Measurements from ENCODE around the gene VEPH1.

The VEPH1 gene

DNA sequence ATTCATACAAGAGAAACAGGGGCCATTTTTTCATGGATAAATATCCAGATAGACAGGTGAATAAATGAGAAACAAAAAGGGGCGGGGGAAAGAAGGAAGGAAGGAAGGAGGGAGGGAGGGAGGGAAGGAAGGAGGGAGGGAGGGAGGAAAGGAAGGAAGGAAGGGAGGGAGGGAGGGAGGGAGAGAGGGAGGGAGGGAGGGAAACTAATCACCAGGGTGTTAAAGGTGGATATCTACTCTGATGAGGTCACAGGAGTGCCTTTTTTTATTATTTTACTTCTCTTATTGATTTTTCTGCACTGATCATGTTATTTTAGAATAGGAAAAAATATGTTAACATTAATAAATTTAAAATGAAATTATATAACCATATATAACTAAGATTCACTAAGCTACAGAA, 10.4 kb upstream of the VEPH1 start:
- DNase-seq (no peak), ATAC-seq (replicated peaks) (no peak)
- Mint-ChIP-seq H3K27me3 (no peaks in the 10 kb centered on the region), H3K36me3 (ENCODE audit: insufficient read depth) (no peaks in the 10 kb centered on the region), H3K9me3 (no peaks in the 10 kb centered on the region), H3K4me1 (ENCODE audit: low read depth in 2 of 2) (no peaks in the 10 kb centered on the region), H3K4me3 (no peak overlapping the region), H3K27ac (no peak overlapping the region)

DNA sequence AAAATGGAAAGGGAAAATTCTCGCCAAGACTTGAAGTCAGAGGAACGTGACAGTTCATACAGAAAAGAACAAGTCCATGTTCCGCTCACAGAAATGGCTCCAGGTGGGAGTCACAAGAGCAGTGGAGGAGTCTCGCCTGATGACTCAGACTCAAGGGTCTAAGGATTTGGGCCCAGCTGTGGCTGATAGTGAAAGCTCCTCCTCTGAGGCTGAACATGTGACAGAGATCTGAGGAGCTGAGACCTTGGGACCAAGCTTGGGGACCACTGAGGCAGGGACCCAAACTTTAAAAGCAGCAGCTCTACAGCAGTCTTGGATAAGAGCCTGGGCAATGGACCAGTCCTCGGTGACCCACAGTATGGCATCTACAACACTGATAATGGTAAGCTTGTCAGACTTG, 9.3 kb upstream of the VEPH1 start:
- H3K4me3 Mint-ChIP-seq: no peak overlapping the region
- no peaks in the 10 kb centered on the region for H3K4me1 Mint-ChIP-seq (ENCODE audit: low read depth in 2 of 2)
- H3K36me3 Mint-ChIP-seq (ENCODE audit: insufficient read depth): no peaks in the 10 kb centered on the region
- ATAC-seq (replicated peaks) (no peak), DNase-seq (no peak)
- peaks cover 2 to 4% of the 10 kb centered on the region in 2 donors for H3K9me3 Mint-ChIP-seq
- peaks cover 3 to 5% of the 10 kb centered on the region in 2 donors for H3K27me3 Mint-ChIP-seq
- no peak overlapping the region for H3K27ac Mint-ChIP-seq

DNA sequence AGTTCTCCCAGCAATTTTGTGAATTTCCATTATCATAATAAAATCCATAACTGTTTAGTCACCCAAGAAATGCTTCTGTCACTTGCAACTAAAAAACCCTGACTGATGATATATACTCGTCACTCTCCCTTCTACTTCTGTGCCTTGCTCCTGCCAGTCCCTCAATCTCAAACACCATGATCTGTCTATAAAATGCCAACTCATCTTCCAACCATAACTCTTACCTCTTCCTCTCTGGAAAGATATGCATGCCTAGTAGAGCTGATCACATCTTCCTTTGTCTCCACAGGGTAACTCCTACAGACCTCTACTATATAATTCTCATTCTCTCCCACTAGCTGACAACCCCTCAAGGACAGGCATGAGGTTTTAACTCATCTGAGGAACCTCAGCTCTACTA, 5.2 kb upstream of the VEPH1 start:
- ATAC-seq (replicated peaks): no peak
- peaks cover 12 to 18% of the 10 kb centered on the region in 2 donors for H3K27me3 Mint-ChIP-seq
- no peak for DNase-seq
- no peaks in the 10 kb centered on the region for H3K36me3 Mint-ChIP-seq (ENCODE audit: insufficient read depth)
- H3K4me3 Mint-ChIP-seq: no peak overlapping the region
- H3K9me3 Mint-ChIP-seq: peaks cover 7 to 8% of the 10 kb centered on the region in 2 donors
- H3K27ac Mint-ChIP-seq: no peak overlapping the region
- H3K4me1 Mint-ChIP-seq (ENCODE audit: low read depth in 2 of 2): no peaks in the 10 kb centered on the region

- no peak for DNase-seq
- Mint-ChIP-seq H3K27ac (no peak overlapping the region), H3K27me3 (peaks cover 43 to 51% of the 10 kb centered on the region in 2 donors), H3K9me3 (peaks cover 0 to 4% of the 10 kb centered on the region in 2 donors), H3K4me1 (ENCODE audit: low read depth in 2 of 2) (peaks cover 0 to 5% of the 10 kb centered on the region in 2 donors), H3K36me3 (ENCODE audit: insufficient read depth) (no peaks in the 10 kb centered on the region), H3K4me3 (no peak overlapping the region)
- no peak for ATAC-seq (replicated peaks)
Measured at GRCh38 chr3:157501863-157502262, 1.4 kb downstream of the VEPH1 start.

DNA sequence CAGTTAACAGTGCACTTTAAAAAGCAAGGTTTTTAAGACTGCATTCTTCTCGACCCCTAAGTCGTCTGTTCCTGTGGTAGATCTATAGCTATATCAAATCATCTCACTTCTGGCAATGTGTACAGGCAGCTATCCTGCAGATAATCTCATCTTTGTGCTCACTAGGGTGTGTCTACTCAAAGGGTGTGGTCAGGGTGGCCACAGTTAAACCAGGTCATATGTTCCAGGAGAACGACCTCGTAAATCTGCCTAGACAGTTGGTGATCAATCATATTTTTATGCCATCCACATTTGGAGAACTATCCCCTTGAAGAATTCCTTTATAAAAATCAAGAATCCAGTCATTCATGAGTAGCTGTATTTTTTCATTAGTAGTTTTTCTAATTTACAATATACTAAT, 3.0 kb downstream of the VEPH1 start:
- Mint-ChIP-seq H3K27ac (no peak overlapping the region), H3K4me1 (ENCODE audit: low read depth in 2 of 2) (peaks cover 0 to 5% of the 10 kb centered on the region in 2 donors), H3K4me3 (no peak overlapping the region), H3K9me3 (no peaks in the 10 kb centered on the region), H3K36me3 (ENCODE audit: insufficient read depth) (no peaks in the 10 kb centered on the region), H3K27me3 (peaks cover 38 to 44% of the 10 kb centered on the region in 2 donors)
- no peak for DNase-seq
- no peak for ATAC-seq (replicated peaks)

DNA sequence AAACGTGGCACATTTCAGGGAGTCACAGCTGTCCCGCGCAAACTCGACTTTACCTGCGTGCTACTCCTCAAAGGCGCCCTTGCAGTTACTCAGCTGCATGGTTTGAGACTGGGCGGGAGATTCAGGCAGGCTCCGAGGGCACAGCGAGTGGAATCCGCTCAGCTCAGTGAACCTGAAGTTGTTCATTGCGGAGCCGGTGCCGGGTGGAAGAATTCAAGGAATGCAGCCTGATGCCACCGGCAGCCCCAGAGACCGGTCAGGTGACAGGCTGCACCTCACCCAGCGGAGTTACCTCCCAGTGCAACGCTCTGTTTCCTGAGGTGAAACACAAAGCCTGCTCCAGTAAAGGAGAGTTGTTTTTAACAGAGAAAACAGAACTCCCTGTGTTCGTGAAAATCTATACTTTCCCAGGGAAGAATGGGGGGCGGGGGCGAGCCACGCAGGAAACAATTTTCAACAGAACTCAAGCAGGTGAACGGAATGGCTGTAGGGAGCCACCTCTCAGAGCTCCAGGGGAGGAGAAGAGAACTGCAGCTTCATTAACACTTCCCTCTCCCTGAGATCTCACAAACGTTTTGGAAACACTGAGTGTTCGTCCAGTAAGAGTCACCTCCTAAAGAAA, 3.8 kb downstream of the VEPH1 start:
- Mint-ChIP-seq H3K27ac (no peak overlapping the region), H3K4me3 (no peak overlapping the region), H3K9me3 (no peaks in the 10 kb centered on the region), H3K36me3 (ENCODE audit: insufficient read depth) (no peaks in the 10 kb centered on the region), H3K4me1 (ENCODE audit: low read depth in 2 of 2) (peaks cover 0 to 5% of the 10 kb centered on the region in 2 donors), H3K27me3 (peaks cover 38 to 44% of the 10 kb centered on the region in 2 donors)
- no peak for DNase-seq
- no peak for ATAC-seq (replicated peaks)

DNA sequence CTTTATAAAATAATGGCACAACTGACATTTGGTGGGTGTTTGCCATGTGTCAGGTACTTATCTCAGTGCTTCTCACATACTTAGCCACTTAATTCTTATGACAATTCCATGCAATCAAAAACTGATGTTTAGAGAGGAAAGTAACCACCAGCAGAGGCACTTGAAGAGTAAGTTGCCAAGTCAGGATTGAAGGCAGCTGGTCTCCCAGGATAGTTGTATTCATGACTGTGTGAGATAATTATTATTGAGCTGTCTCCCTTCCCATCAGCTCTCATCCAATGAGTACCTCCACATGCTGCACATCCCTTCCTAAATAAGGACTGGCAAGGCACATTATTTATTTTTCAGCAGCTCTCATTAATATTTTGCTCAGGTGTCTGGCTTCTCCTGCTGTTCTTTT, 4.8 kb downstream of the VEPH1 start:
- Mint-ChIP-seq H3K4me3 (no peak overlapping the region), H3K27ac (no peak overlapping the region), H3K27me3 (peaks cover 38 to 44% of the 10 kb centered on the region in 2 donors), H3K9me3 (no peaks in the 10 kb centered on the region), H3K4me1 (ENCODE audit: low read depth in 2 of 2) (peaks cover 0 to 5% of the 10 kb centered on the region in 2 donors), H3K36me3 (ENCODE audit: insufficient read depth) (no peaks in the 10 kb centered on the region)
- DNase-seq (no peak), ATAC-seq (replicated peaks) (no peak)

GRCh38 chr3:157495846-157496245, 7.4 kb downstream of the VEPH1 start:
- no peak for DNase-seq
- no peak overlapping the region for H3K4me3 Mint-ChIP-seq
- H3K4me1 Mint-ChIP-seq (ENCODE audit: low read depth in 2 of 2): peaks cover 0 to 5% of the 10 kb centered on the region in 2 donors
- ATAC-seq (replicated peaks): no peak
- no peaks in the 10 kb centered on the region for H3K9me3 Mint-ChIP-seq
- H3K27ac Mint-ChIP-seq: no peak overlapping the region
- H3K36me3 Mint-ChIP-seq (ENCODE audit: insufficient read depth): no peaks in the 10 kb centered on the region
- H3K27me3 Mint-ChIP-seq: peaks cover 33 to 38% of the 10 kb centered on the region in 2 donors

GRCh38 chr3:157494581-157495281, 8.5 kb downstream of the VEPH1 start:
- Mint-ChIP-seq H3K27me3 (peaks cover 25 to 27% of the 10 kb centered on the region in 2 donors), H3K4me3 (no peak overlapping the region), H3K27ac (no peak overlapping the region), H3K4me1 (ENCODE audit: low read depth in 2 of 2) (peaks cover 0 to 4% of the 10 kb centered on the region in 2 donors), H3K9me3 (no peaks in the 10 kb centered on the region), H3K36me3 (ENCODE audit: insufficient read depth) (no peaks in the 10 kb centered on the region)
- ATAC-seq (replicated peaks): no peak
- no peak for DNase-seq

- ATAC-seq (replicated peaks): no peak
- H3K27ac Mint-ChIP-seq: no peak overlapping the region
- H3K27me3 Mint-ChIP-seq: peaks cover 22 to 23% of the 10 kb centered on the region in 2 donors
- H3K4me3 Mint-ChIP-seq: no peak overlapping the region
- H3K4me1 Mint-ChIP-seq (ENCODE audit: low read depth in 2 of 2): no peaks in the 10 kb centered on the region
- no peaks in the 10 kb centered on the region for H3K9me3 Mint-ChIP-seq
- no peaks in the 10 kb centered on the region for H3K36me3 Mint-ChIP-seq (ENCODE audit: insufficient read depth)
- no peak for DNase-seq
Measured at GRCh38 chr3:157493627-157494550, 9.3 kb downstream of the VEPH1 start.

DNA sequence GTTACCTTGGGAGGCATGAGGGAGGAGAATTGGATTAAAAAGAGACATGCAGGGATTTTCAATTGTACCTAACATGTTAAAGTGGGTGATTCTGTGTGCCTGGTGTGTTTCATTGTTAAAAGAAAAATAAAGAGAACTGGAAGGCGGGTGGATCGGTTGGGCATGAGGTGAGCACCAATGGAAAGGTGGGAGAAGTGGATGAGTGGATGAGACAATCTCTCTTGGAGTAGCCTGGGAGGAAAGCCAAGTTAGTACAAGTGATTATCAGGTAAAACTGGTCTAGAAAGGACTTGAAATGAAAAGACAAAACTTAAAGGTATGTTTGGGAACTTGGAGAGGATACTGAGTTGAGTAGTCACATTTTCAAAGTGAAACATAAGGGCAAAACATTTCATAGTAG, 12.1 kb downstream of the VEPH1 start:
- H3K4me3 Mint-ChIP-seq: no peak overlapping the region
- no peaks in the 10 kb centered on the region for H3K4me1 Mint-ChIP-seq (ENCODE audit: low read depth in 2 of 2)
- no peaks in the 10 kb centered on the region for H3K9me3 Mint-ChIP-seq
- peaks cover 7 to 8% of the 10 kb centered on the region in 2 donors for H3K27me3 Mint-ChIP-seq
- no peak for ATAC-seq (replicated peaks)
- DNase-seq: no peak
- no peaks in the 10 kb centered on the region for H3K36me3 Mint-ChIP-seq (ENCODE audit: insufficient read depth)
- H3K27ac Mint-ChIP-seq: no peak overlapping the region

- DNase-seq (no peak), ATAC-seq (replicated peaks) (no peak)
- Mint-ChIP-seq H3K4me3 (no peak overlapping the region), H3K27me3 (peaks cover 8 to 17% of the 10 kb centered on the region in 2 donors), H3K9me3 (no peaks in the 10 kb centered on the region), H3K36me3 (ENCODE audit: insufficient read depth) (no peaks in the 10 kb centered on the region), H3K27ac (no peak overlapping the region), H3K4me1 (ENCODE audit: low read depth in 2 of 2) (no peaks in the 10 kb centered on the region)
Measured at GRCh38 chr3:157488144-157488543, 15.1 kb downstream of the VEPH1 start.

- no peak for DNase-seq
- no peak overlapping the region for H3K27ac Mint-ChIP-seq
- ATAC-seq (replicated peaks): no peak
Measured at GRCh38 chr3:157487339-157487738, 15.9 kb downstream of the VEPH1 start.

More at GRCh38 chr3:157487339-157487738, 15.9 kb downstream of the VEPH1 start:
- H3K4me1 Mint-ChIP-seq (ENCODE audit: low read depth in 2 of 2): no peaks in the 10 kb centered on the region
- H3K4me3 Mint-ChIP-seq: no peak overlapping the region
- peaks cover 16 to 17% of the 10 kb centered on the region in 2 donors for H3K27me3 Mint-ChIP-seq
- no peaks in the 10 kb centered on the region for H3K36me3 Mint-ChIP-seq (ENCODE audit: insufficient read depth)
- no peaks in the 10 kb centered on the region for H3K9me3 Mint-ChIP-seq

Measured in effector memory CD8-positive, alpha-beta T cell (primary cell).